AG04450 (cell line): ENCODE data around the gene HOMER1. TPM values are rescaled to one million over a fixed set of nuclear protein-coding genes. Genes with fewer than 3 reads are reported as not detected.

Experiments
- CTCF ChIA-PET: fragments of 300-600, 350-600 bp; formaldehyde crosslinking; extraction: SDS; loops from one replicate; lab custom pipeline; 2022; ENCODE audit warnings: antibody characterized with exemption, inconsistent platforms; lab: Charles Lee
- POLR2A ChIA-PET: fragments of 350-600 bp; formaldehyde crosslinking; extraction: SDS; loops from one replicate; lab custom pipeline; 2021; ENCODE audit warnings: antibody characterized with exemption, inconsistent platforms; lab: Yijun Ruan, JAX
- DNase-seq: peaks from one replicate; pipeline ENCODE4 v3.0.0-alpha.2; 2011; ENCODE audit warnings: low read depth, low spot score
- H3K27ac ChIP-seq: one replicate; pipeline ENCODE4 v1.5.1; 2012; ENCODE audit warnings: low read depth, low read length, control low read depth
- H3K27me3 ChIP-seq: one replicate; pipeline ENCODE4 v1.6.0; 2012; ENCODE audit warnings: low read length; ENCODE audit not compliant: control insufficient read depth, insufficient read depth
- H3K4me3 ChIP-seq: 2 replicates; pipeline ENCODE4 v1.5.1; 2011; ENCODE audit warnings: mild to moderate bottlenecking, low read depth, low read length, control low read depth
- H3K9me3 ChIP-seq: 2 replicates; pipeline ENCODE4 v1.5.1; 2012; ENCODE audit warnings: low read length; ENCODE audit not compliant: control insufficient read depth, insufficient read depth
- polyA plus RNA-seq: library from polyadenylated mRNA; depleted of rRNA; stranded (reverse); fragments of >200 nt; gene quantifications from 2 replicates; pipeline ENCODE4 v1.2.3, GENCODE V29; 2011
- TF ChIP-seq, protein P1 (sequence below): IDR thresholded peaks from 2 replicates; pipeline ENCODE4 v1.5.1; 2011; ENCODE audit warnings: low read depth, low read length, control low read depth, inconsistent platforms

The HOMER1 gene
- polyA plus RNA-seq, 1 experiment: 5.1 TPM

DNA sequence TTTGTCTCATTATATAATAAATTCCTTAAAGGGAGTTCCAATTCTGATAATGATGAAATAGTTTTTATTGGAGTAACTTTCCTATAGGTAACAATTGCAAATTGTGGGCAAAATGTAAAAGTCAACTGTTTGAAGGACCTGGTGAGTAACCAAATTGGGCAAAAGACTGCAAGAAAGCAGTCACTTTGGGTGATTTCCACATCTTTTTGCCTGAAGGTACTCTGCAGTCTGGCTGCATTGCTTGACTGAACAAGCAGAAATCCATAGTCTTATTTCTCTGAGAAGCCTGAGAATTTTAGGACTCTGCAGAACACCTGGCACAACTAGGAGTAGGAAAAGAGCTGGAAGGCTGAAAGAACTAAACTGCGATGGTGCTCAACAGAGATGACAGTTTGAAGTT, 114.9 kb downstream of the HOMER1 start:
- DNase-seq: no peak
- TF ChIP-seq, protein P1, sequence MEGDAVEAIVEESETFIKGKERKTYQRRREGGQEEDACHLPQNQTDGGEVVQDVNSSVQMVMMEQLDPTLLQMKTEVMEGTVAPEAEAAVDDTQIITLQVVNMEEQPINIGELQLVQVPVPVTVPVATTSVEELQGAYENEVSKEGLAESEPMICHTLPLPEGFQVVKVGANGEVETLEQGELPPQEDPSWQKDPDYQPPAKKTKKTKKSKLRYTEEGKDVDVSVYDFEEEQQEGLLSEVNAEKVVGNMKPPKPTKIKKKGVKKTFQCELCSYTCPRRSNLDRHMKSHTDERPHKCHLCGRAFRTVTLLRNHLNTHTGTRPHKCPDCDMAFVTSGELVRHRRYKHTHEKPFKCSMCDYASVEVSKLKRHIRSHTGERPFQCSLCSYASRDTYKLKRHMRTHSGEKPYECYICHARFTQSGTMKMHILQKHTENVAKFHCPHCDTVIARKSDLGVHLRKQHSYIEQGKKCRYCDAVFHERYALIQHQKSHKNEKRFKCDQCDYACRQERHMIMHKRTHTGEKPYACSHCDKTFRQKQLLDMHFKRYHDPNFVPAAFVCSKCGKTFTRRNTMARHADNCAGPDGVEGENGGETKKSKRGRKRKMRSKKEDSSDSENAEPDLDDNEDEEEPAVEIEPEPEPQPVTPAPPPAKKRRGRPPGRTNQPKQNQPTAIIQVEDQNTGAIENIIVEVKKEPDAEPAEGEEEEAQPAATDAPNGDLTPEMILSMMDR: no peak
- Histone ChIP-seq H3K27me3 (no peaks in the 10 kb centered on the region), H3K4me3 (no peak overlapping the region), H3K27ac (no peak overlapping the region), H3K9me3 (no peaks in the 10 kb centered on the region)
- ChIA-PET CTCF (no interaction called here), POLR2A (no interaction called here)

DNA sequence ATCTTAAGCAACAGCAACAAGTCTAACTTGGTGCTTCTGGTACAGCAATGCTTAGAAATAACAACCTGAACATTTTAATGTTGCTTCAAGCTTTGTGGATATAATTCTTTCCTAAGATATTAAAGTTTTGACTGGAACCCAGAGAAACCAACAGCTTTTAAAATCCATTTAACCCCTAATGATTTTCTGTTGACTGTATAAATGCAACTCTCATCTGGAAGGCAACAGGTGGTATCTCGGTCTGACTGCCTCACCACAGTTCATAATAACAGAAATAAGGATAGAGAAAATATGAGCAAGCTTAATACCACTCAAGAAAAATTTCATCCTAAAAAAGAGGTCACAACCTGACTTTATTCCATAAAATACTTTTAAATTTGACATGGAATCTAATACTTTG, 116.9 kb downstream of the HOMER1 start:
- no peak for DNase-seq
- H3K4me3 ChIP-seq: no peak overlapping the region
- ChIA-PET POLR2A (no interaction called here), CTCF (no interaction called here)
- H3K9me3 ChIP-seq: no peaks in the 10 kb centered on the region
- H3K27ac ChIP-seq: no peak overlapping the region
- no peaks in the 10 kb centered on the region for H3K27me3 ChIP-seq
- TF ChIP-seq, protein P1: no peak

DNA sequence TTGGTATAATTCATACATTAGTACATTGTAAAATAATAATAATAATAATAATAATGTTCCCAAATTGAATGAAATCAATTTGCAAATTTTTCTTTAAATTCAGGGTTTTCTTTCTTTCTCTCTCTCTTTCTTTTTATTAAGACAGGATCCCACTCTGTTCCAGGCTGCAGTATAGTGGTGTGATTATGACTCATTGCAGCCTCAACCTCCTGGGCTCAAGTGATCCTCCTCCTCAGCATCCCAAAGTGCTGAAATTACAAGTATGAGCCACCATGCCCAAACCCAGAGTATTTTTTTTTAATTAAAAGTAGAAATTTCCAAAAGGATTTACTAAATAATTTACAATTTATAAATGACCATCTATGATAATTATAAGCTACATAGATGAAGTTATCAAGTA, 117.7 kb downstream of the HOMER1 start:
- CTCF ChIA-PET: no interaction called here
- Histone ChIP-seq H3K27me3 (no peaks in the 10 kb centered on the region), H3K27ac (no peak overlapping the region), H3K4me3 (no peak overlapping the region), H3K9me3 (no peaks in the 10 kb centered on the region)
- POLR2A ChIA-PET: no interaction called here
- no peak for DNase-seq
- TF ChIP-seq, protein P1: no peak

DNA sequence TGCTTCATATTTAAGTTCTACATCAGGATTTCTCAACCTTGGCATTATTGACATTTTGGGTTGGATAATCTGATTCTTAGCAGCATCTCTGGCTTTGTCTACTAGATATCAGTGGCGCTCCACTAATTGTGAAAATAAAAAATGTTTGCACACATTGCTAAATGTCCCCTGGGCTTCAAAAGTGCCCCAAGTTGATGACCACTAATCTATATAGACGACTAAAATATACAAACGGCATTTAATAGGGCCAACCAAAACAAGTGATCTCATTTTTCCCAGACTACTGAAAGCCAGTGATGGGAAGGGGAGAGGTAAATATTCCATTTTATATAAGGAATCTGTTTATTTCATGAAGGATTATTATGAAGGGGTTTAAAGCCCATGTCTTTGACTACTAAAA, 118.6 kb downstream of the HOMER1 start:
- no peaks in the 10 kb centered on the region for H3K27me3 ChIP-seq
- POLR2A ChIA-PET: no interaction called here
- no peak overlapping the region for H3K4me3 ChIP-seq
- no peaks in the 10 kb centered on the region for H3K9me3 ChIP-seq
- TF ChIP-seq, protein P1: no peak
- CTCF ChIA-PET: no interaction called here
- no peak overlapping the region for H3K27ac ChIP-seq
- no peak for DNase-seq

DNA sequence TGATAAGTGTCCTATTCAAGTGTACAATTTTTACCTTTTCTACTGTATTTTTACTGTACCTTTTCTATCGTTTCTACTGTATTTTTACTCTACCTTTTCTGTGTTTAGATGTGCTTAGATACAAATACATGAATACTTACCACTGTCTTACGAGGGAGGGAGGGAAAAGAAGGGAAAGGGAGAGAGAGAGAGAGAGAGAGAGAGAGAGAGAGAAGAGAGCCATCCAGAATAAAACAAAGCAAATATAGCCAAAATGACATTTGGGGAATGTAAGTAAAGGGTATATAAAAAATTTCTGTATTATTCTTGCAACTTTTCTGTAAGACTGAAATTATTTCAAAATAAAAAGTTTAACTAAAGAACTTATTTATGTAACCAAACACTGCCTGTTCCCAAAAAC, 121.2 kb downstream of the HOMER1 start:
- ChIA-PET CTCF (no interaction called here), POLR2A (no interaction called here)
- TF ChIP-seq, protein P1: no peak
- no peak for DNase-seq
- H3K27me3 ChIP-seq: no peaks in the 10 kb centered on the region
- no peak overlapping the region for H3K27ac ChIP-seq
- H3K9me3 ChIP-seq: no peaks in the 10 kb centered on the region
- no peak overlapping the region for H3K4me3 ChIP-seq
